Neutrophil (primary cell): ENCODE results near the gene POU6F2.

Experiments
- H3K27ac ChIP-seq: fragments of 200-600 bp; sonication (generic); 2 replicates; pipeline ENCODE4 v1.5.1; 2016; ENCODE audit warnings: mild to moderate bottlenecking, moderate library complexity
- H3K27me3 ChIP-seq: fragments of 200-600 bp; sonication (generic); 2 replicates; pipeline ENCODE4 v1.6.0; 2016; ENCODE audit warnings: mild to moderate bottlenecking
- H3K36me3 ChIP-seq: fragments of 200-600 bp; sonication (generic); 2 replicates; pipeline ENCODE4 v1.5.1; 2017
- H3K4me1 ChIP-seq, 2 experiments: fragments of 200-600 bp in 1 of 2; sonication (generic) in 1 of 2; 1 replicate in 1 of 2; 2 replicates in 1 of 2; pipeline versions ENCODE4 v1.5.1 to v1.6.1; 2013 to 2016; ENCODE audit warnings: low read depth in 1 of 2, low read length in 1 of 2, mild to moderate bottlenecking in 1 of 2, moderate library complexity in 1 of 2; ENCODE audit not compliant: control insufficient read depth in 1 of 2, insufficient read depth in 1 of 2
- H3K4me3 ChIP-seq, 2 experiments: fragments of 200-600 bp in 1 of 2; sonication (generic) in 1 of 2; 1 replicate in 1 of 2; 2 replicates in 1 of 2; pipeline ENCODE4 v1.5.1; 2013 to 2016; ENCODE audit warnings: low read depth in 1 of 2, low read length in 1 of 2, mild to moderate bottlenecking in 1 of 2, moderate library complexity in 1 of 2
- H3K9me3 ChIP-seq: fragments of 200-600 bp; sonication (generic); 2 replicates; pipeline ENCODE4 v1.5.1; 2016
- CTCF ChIP-seq: fragments of 200-600 bp; sonication (generic); IDR thresholded peaks from 2 replicates; pipeline ENCODE4 v1.5.1; 2016; ENCODE audit warnings: antibody characterized with exemption

The POU6F2 gene

DNA sequence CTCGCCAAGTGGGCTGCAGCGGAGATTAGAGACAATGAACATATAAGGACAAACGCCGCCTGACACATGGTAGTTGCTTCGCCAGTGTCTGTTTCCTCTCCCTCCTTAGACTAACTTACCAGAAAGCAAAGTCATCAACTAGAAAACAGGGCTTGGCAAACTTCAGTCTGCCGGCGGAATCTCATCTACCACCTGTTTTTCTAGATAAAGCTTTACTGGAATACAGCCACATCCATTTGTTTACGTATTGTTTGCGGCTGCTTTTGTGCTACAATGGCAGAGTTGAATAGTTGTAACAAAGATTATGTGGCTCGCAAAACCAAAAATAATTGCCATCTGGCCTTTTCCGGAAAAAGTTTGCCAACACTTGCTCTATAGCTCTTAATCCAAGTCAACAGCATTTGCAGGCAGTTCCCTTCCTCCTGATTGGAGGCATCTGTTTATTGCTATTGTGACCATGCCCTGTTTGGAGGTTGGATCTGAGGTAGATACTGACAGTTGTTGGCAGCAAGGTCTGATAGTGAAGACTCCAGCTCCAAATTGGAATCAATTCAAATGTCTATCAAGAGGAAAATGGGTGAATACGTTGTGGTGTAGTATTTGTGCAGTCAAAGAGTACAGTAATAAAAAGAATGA lies 260.6 kb downstream of the POU6F2 start:
- no peaks in the 10 kb centered on the region for H3K27me3 ChIP-seq

GRCh38 chr7:39240864-39241263 lies 263.2 kb downstream of the POU6F2 start:
- Histone ChIP-seq H3K4me3 (no peak overlapping the region), H3K9me3 (no peaks in the 10 kb centered on the region), H3K27me3 (no peaks in the 10 kb centered on the region), H3K27ac (no peak overlapping the region), H3K4me1 (no peaks in the 10 kb centered on the region), H3K36me3 (no peaks in the 10 kb centered on the region)
- TF ChIP-seq CTCF: no peak

More for the DNA sequence above, 260.6 kb downstream of the POU6F2 start:
- no peaks in the 10 kb centered on the region for H3K4me1 ChIP-seq
- no peak overlapping the region for H3K4me3 ChIP-seq
- no peaks in the 10 kb centered on the region for H3K36me3 ChIP-seq
- no peaks in the 10 kb centered on the region for H3K9me3 ChIP-seq
- no peak overlapping the region for H3K27ac ChIP-seq
- no peak for TF ChIP-seq CTCF

DNA sequence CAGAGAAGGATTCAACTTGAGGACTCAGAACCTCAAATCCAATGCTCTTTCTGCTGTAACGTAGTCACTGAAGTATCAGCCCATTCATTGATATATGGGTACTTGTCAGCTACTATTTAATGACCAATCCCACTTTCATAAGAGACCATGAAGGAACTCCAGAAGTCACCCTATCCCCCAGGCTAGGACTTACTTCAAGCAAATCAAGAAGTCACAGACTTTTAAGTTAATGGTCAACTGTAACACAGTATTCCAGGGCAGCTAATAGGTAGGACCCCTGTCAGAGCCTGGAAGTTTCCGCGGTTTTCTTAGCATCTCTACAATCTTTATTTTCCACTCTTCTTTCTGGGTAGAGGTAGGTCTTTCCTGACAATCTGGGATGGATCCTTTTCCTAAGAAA lies 269.9 kb downstream of the POU6F2 start:
- no peaks in the 10 kb centered on the region for H3K9me3 ChIP-seq
- H3K36me3 ChIP-seq: no peaks in the 10 kb centered on the region
- no peak for TF ChIP-seq CTCF
- H3K4me3 ChIP-seq: no peak overlapping the region
- H3K27ac ChIP-seq: no peak overlapping the region
- no peaks in the 10 kb centered on the region for H3K27me3 ChIP-seq
- H3K4me1 ChIP-seq: no peaks in the 10 kb centered on the region

- Histone ChIP-seq H3K36me3 (no peaks in the 10 kb centered on the region), H3K4me1 (no peaks in the 10 kb centered on the region), H3K4me3 (no peak overlapping the region), H3K27ac (no peak overlapping the region), H3K27me3 (no peaks in the 10 kb centered on the region), H3K9me3 (no peaks in the 10 kb centered on the region)
- TF ChIP-seq CTCF: no peak
Observed at GRCh38 chr7:39248041-39248691, 270.5 kb downstream of the POU6F2 start.

GRCh38 chr7:39248692-39249090 lies 271.0 kb downstream of the POU6F2 start:
- no peaks in the 10 kb centered on the region for H3K4me1 ChIP-seq
- no peaks in the 10 kb centered on the region for H3K9me3 ChIP-seq
- no peak overlapping the region for H3K27ac ChIP-seq
- no peaks in the 10 kb centered on the region for H3K36me3 ChIP-seq
- TF ChIP-seq CTCF: no peak
- H3K4me3 ChIP-seq: no peak overlapping the region
- no peaks in the 10 kb centered on the region for H3K27me3 ChIP-seq
